GM12878 (cell line): ENCODE data around the gene CACNB3. TPM values are rescaled to one million over a fixed set of nuclear protein-coding genes. Genes with fewer than 3 reads are reported as not detected.
A peak's percentile ranks its signal among the peaks of the same experiment; 100 is the strongest.

Source experiments
- ATAC-seq: fragments of 200-7000 bp; cut with Tn5 transposase; 3 replicates; pipeline ENCODE4 v1.9.1; 2020; ENCODE audit warnings: mild to moderate bottlenecking, moderate library complexity
- BruUV-seq: library from RNA; stranded (reverse); fragments of 400-500 nt; replicated peaks from 2 replicates; lab custom pipeline; 2021; lab: Mats Ljungman, UMichigan
- CTCF ChIA-PET: fragments of 300-600 bp; sonication (Branson Sonifier 250); formaldehyde crosslinking; extraction: SDS; loops from one replicate; lab custom pipeline; 2021; ENCODE audit warnings: inconsistent platforms; lab: Yijun Ruan, JAX
- POLR2A ChIA-PET: fragments of 350-600 bp; formaldehyde crosslinking; extraction: SDS; loops from one replicate; lab custom pipeline; 2021; ENCODE audit warnings: inconsistent platforms; lab: Charles Lee
- RAD21 ChIA-PET: fragments of 300-600 bp; sonication (Branson Sonifier 250); formaldehyde crosslinking; loops from one replicate; lab custom pipeline; 2023; ENCODE audit warnings: antibody characterized with exemption; ENCODE audit not compliant: unreplicated experiment; lab: Charles Lee
- SMC1A ChIA-PET: fragments of 300-600 bp; sonication (Branson Sonifier 250); formaldehyde crosslinking; loops from one replicate; lab custom pipeline; 2023; ENCODE audit not compliant: unreplicated experiment, uncharacterized antibody; lab: Charles Lee
- DNase-seq: peaks from one replicate; pipeline ENCODE4 v3.0.0-alpha.2; 2011; ENCODE audit warnings: low read depth, low spot score
- FAIRE-seq: peaks from 3 replicates; lab custom pipeline; 2011; peaks lifted over from hg19 to GRCh38; lab: Jason Lieb, UNC
- H2AFZ ChIP-seq: 2 replicates; pipeline ENCODE4 v1.6.0; 2011; ENCODE audit warnings: low read depth, low read length, control low read depth; ENCODE audit not compliant: control insufficient read depth
- H3K27ac ChIP-seq: 2 replicates; pipeline ENCODE4 v1.5.1; 2011; ENCODE audit warnings: control low read depth; ENCODE audit not compliant: control insufficient read depth, insufficient read depth
- H3K27me3 ChIP-seq, 2 experiments: replicated peaks in 1 of 2; 2 replicates each; pipeline versions ENCODE4 v1.6.0 to v1.6.1; 2011; ENCODE audit warnings: low read length in 1 of 2; ENCODE audit not compliant: control insufficient read depth in 2 of 2, insufficient read depth in 2 of 2
- H3K36me3 ChIP-seq, 2 experiments: 2 replicates each; pipeline ENCODE4 v1.5.1; 2011; ENCODE audit warnings: low read length in 1 of 2; ENCODE audit not compliant: control insufficient read depth in 2 of 2, insufficient read depth in 2 of 2
- H3K4me1 ChIP-seq: 2 replicates; pipeline ENCODE4 v1.6.1; 2011; ENCODE audit warnings: mild to moderate bottlenecking, low read length, moderate library complexity, mixed read lengths; ENCODE audit not compliant: control insufficient read depth, insufficient read depth
- H3K4me2 ChIP-seq: 2 replicates; pipeline ENCODE4 v1.6.0; 2011; ENCODE audit warnings: control low read depth; ENCODE audit not compliant: control insufficient read depth, insufficient read depth
- H3K4me3 ChIP-seq: fragments of 200-600 bp; sonication (generic); 2 replicates; pipeline ENCODE4 v1.5.1; 2016
- H3K79me2 ChIP-seq: 2 replicates; pipeline ENCODE4 v1.6.0; 2011; ENCODE audit warnings: low read length; ENCODE audit not compliant: control insufficient read depth, insufficient read depth
- H3K9ac ChIP-seq: 2 replicates; pipeline ENCODE4 v1.8.0; 2011; ENCODE audit warnings: low read length, control low read depth, mixed read lengths; ENCODE audit not compliant: control insufficient read depth, insufficient read depth
- H3K9me3 ChIP-seq: replicated peaks from 3 replicates; pipeline ENCODE4 v1.5.1; 2011; ENCODE audit warnings: mild to moderate bottlenecking, low read length; ENCODE audit not compliant: control insufficient read depth, insufficient read depth
- H4K20me1 ChIP-seq: 2 replicates; pipeline ENCODE4 v1.6.0; 2011; ENCODE audit not compliant: control insufficient read depth, insufficient read depth
- BHLHE40 ChIP-seq, 2 experiments: fragments of 450-650 bp in 1 of 2; IDR thresholded peaks; 2 replicates each; pipeline ENCODE4 v1.6.1; 2011 to 2017; ENCODE audit warnings: low read depth in 2 of 2, borderline replicate concordance in 1 of 2, improper control_type of control experiment in 1 of 2, low read length in 1 of 2, mild to moderate bottlenecking in 1 of 2
- BMI1 ChIP-seq: fragments of 450-650 bp; IDR thresholded peaks from 2 replicates; pipeline ENCODE4 v1.6.1; 2016; ENCODE audit warnings: mild to moderate bottlenecking, moderate library complexity, borderline replicate concordance
- CHD2 ChIP-seq: IDR thresholded peaks from 2 replicates; pipeline ENCODE4 v1.6.1; 2011; ENCODE audit warnings: low read depth, low read length, improper control_type of control experiment, borderline replicate concordance
- EZH2 ChIP-seq: IDR thresholded peaks from 2 replicates; pipeline ENCODE4 v1.6.1; 2012; ENCODE audit warnings: low read depth, mild to moderate bottlenecking, control low read depth, inconsistent platforms, low read length, borderline replicate concordance; ENCODE audit not compliant: control insufficient read depth
- HDGF ChIP-seq: fragments of 450-650 bp; IDR thresholded peaks from 2 replicates; pipeline ENCODE4 v1.6.1; 2016; ENCODE audit warnings: antibody characterized with exemption
- MEF2B ChIP-seq: fragments of 450-650 bp; IDR thresholded peaks from 2 replicates; pipeline ENCODE4 v1.6.1; 2018; ENCODE audit warnings: mild to moderate bottlenecking, moderate library complexity; ENCODE audit not compliant: partially characterized antibody, poor library complexity, severe bottlenecking
- POLR2AphosphoS5 ChIP-seq: IDR thresholded peaks from 2 replicates; pipeline ENCODE4 v1.6.1; 2011; ENCODE audit warnings: mild to moderate bottlenecking, low read length, inconsistent platforms
- POU2F2 ChIP-seq: IDR thresholded peaks from 3 replicates; pipeline ENCODE4 v1.6.1; 2011; ENCODE audit warnings: low read depth, mild to moderate bottlenecking, low read length, borderline replicate concordance
- SIN3A ChIP-seq: IDR thresholded peaks from 2 replicates; pipeline ENCODE4 v1.6.1; 2012; ENCODE audit warnings: low read depth, low read length, improper control_type of control experiment
- SPI1 ChIP-seq: IDR thresholded peaks from 2 replicates; pipeline ENCODE4 v1.6.1; 2011; ENCODE audit warnings: low read depth, mild to moderate bottlenecking, low read length, moderate library complexity, borderline replicate concordance; ENCODE audit not compliant: insufficient read depth
- whole genome bisulfite sequencing: methylation state at CpG from one replicate; pipeline ENCODE4 v1.1.6; 2016; ENCODE audit warnings: low lambda C conversion rate; ENCODE audit not compliant: insufficient replicate concordance, insufficient coverage; ENCODE audit errors: missing lambda C conversion rate; 5-methylcytosine and 5-hydroxymethylcytosine counted together
- in situ Hi-C: fragments of 300-500 bp; cut with MboI; formaldehyde crosslinking; loops from 9 replicates; pipeline ENCODE4 v1.14.3; 2018; ENCODE audit warnings: mixed read lengths
- intact Hi-C: fragments of 100-400 bp; cut with micrococcal nuclease; formaldehyde crosslinking; loops from one replicate; pipeline ENCODE4 v1.14.2; 2022; ENCODE audit not compliant: unreplicated experiment
- polyA plus RNA-seq, 11 experiments: library from polyadenylated mRNA; depleted of rRNA in 4 of 11; unstranded in 6 of 11; stranded (reverse) in 5 of 11; fragments of >200 nt; fragmentation: Nextera tagmentation in 4 of 11; fragmentation: Illumina TruSeq in 1 of 11; extraction: Ambion mirVana in 4 of 11; extraction: Trizol in 1 of 11; gene quantifications; 1 replicate in 1 of 11; 2 replicates in 10 of 11; pipeline versions ENCODE4 v1.2.1 to v1.2.3, GENCODE V29; 2011 to 2016; ENCODE audit warnings: inconsistent platforms in 2 of 11, missing spikeins in 2 of 11, low read depth in 1 of 11
- total RNA-seq, 4 experiments: library from RNA; depleted of rRNA in 3 of 4; stranded (reverse); fragments of >200 nt in 3 of 4; fragmentation: Illumina TruSeq in 1 of 4; extraction: Trizol in 1 of 4; gene quantifications; 2 replicates each; pipeline versions ENCODE4 v1.2.1 to v1.2.3, GENCODE V29; 2013 to 2021
- TF ChIP-seq, protein P1 (sequence below): fragments of 150-350 bp; IDR thresholded peaks from 2 replicates; pipeline ENCODE4 v1.6.1; 2014; ENCODE audit warnings: mild to moderate bottlenecking, low read depth, low read length
- TF ChIP-seq, protein P2 (sequence below): fragments of 450-650 bp; IDR thresholded peaks from 2 replicates; pipeline ENCODE4 v1.6.1; 2017; ENCODE audit warnings: low read depth, mild to moderate bottlenecking, moderate library complexity

Gene CACNB3
- total and polyA plus RNA-seq, 10 of the 15 experiments (the other 5 are each of a cell fraction or from before 2014, with no cell fraction given): 0.78 to 5.0 (median 1.7) TPM

- 53% methylated on average over 2 of the region's 2 CpGs for WGBS
Observed at GRCh38 chr12:48856379-48856778, 38.1 kb downstream of the CACNB3 start.

DNA sequence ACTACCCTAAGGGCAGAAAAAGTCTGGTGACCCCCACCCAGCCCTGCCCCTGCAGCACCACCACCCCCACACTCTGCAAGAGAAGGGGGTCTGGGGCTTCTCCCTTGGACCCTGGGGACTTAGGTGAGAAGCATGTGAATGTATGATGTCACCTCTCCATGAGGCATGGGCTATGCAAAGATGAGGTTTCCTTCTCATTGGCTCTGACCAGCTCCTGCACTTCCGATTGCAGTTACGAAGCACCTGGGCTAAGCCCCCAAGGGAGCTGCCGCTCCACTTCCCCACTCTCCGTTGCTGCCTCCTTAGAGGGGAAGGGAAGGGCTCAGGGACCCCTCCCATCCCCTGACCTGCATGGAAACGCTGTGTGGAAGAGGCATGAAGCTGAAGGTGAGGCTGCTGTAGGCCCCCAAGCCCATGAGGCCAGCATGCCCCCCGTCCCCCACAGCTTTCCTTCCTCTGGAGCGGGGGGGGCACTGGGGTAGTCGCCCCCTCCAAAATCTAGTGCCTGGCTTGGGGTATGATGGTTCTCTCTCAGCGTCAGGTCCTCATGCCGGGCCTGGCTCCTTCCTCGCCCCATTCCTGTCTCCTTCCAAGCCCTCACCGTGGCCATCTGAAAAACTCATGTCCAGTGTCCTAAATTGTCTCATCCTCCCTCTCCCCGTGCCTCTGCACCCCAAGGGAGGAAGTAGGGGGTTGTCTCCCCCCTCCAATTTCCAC lies 39.1 kb downstream of the CACNB3 start:
- no TSS peak for BruUV-seq
- H4K20me1 ChIP-seq: no peaks in the 10 kb centered on the region
- no peak overlapping the region for H3K4me3 ChIP-seq
- no peak overlapping the region for H3K27ac ChIP-seq
- no peak overlapping the region for H3K9ac ChIP-seq
- POLR2A ChIA-PET: interaction anchor here (0.7 to 3.6 kb wide), 8 partner anchors 8 to 83 kb away, joined by 3 to 28 read pairs (median 4); partner anchors contain the start of genes FKBP11 and RND1
- 38% methylated on average over 13 of the region's 13 CpGs for WGBS
- DNase-seq: no peak
- CTCF ChIA-PET: interaction anchor here (0.9 to 9.2 kb wide), 14 partner anchors 8 to 153 kb away, joined by 3 to 135 read pairs (median 6); partner anchors contain the start of genes RND1 and WNT1
- ATAC-seq: peak; percentile 58
- RAD21 ChIA-PET: interaction anchor here (0.7 to 7.2 kb wide), 3 partner anchors 31 to 239 kb away, joined by 4 to 167 read pairs (median 4); no protein-coding TSS in a partner anchor
- no peak overlapping the region for H2AFZ ChIP-seq
- SMC1A ChIA-PET: interaction anchor here (0.6 to 2.3 kb wide), 9 partner anchors 7 to 70 kb away, joined by 3 to 24 read pairs (median 3); no protein-coding TSS in a partner anchor
- H3K9me3 ChIP-seq: no peaks in the 10 kb centered on the region
- in situ Hi-C loops: no loop called here
- no peaks in the 10 kb centered on the region for H3K27me3 ChIP-seq
- no peak overlapping the region for H3K4me2 ChIP-seq
- FAIRE-seq: no peak
- peaks cover 3% of the 10 kb centered on the region; the same call in 1 of the 2 replicates for H3K4me1 ChIP-seq
- intact Hi-C loops: no loop called here
- H3K79me2 ChIP-seq: no peaks in the 10 kb centered on the region; the same call in 1 of the 2 replicates
- H3K36me3 ChIP-seq: peaks cover 0 to 3% of the 10 kb centered on the region in 2 experiments; a peak in 2 of 4 replicates
- TF ChIP-seq POU2F2 (peak; percentile 77; the same call in 2 of the 3 replicates), BHLHE40 (IDR thresholded peaks at IDR 0.05; ENCODE audit: borderline replicate concordance in 1 of 2, low read depth in 2 of 2, low read length in 1 of 2) (peak in 1 of 2 experiments; percentile 57; a peak in 2 of 4 replicates), SIN3A (no peak), HDGF (no peak), SPI1 (peak; percentile 48; the same call in 1 of the 2 replicates), MEF2B (peak; percentile 86)
- TF ChIP-seq, protein P1, sequence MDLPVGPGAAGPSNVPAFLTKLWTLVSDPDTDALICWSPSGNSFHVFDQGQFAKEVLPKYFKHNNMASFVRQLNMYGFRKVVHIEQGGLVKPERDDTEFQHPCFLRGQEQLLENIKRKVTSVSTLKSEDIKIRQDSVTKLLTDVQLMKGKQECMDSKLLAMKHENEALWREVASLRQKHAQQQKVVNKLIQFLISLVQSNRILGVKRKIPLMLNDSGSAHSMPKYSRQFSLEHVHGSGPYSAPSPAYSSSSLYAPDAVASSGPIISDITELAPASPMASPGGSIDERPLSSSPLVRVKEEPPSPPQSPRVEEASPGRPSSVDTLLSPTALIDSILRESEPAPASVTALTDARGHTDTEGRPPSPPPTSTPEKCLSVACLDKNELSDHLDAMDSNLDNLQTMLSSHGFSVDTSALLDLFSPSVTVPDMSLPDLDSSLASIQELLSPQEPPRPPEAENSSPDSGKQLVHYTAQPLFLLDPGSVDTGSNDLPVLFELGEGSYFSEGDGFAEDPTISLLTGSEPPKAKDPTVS: no peak
- TF ChIP-seq, protein P2, sequence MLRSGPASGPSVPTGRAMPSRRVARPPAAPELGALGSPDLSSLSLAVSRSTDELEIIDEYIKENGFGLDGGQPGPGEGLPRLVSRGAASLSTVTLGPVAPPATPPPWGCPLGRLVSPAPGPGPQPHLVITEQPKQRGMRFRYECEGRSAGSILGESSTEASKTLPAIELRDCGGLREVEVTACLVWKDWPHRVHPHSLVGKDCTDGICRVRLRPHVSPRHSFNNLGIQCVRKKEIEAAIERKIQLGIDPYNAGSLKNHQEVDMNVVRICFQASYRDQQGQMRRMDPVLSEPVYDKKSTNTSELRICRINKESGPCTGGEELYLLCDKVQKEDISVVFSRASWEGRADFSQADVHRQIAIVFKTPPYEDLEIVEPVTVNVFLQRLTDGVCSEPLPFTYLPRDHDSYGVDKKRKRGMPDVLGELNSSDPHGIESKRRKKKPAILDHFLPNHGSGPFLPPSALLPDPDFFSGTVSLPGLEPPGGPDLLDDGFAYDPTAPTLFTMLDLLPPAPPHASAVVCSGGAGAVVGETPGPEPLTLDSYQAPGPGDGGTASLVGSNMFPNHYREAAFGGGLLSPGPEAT: 0 out of 2 replicates have a peak, but pooled peaks have one; percentile 26

More at GRCh38 chr12:48856379-48856778, 38.1 kb downstream of the CACNB3 start:
- Histone ChIP-seq H3K27me3 (no peaks in the 10 kb centered on the region), H3K9me3 (no peaks in the 10 kb centered on the region), H2AFZ (no peak overlapping the region), H3K4me2 (no peak overlapping the region), H3K4me3 (no peak overlapping the region), H3K79me2 (peaks cover 9% of the 10 kb centered on the region), H3K4me1 (peaks cover 3% of the 10 kb centered on the region; the same call in 1 of the 2 replicates), H3K9ac (no peak overlapping the region), H3K36me3 (no peaks in the 10 kb centered on the region; a peak in 1 of 4 replicates), H3K27ac (no peak overlapping the region), H4K20me1 (no peaks in the 10 kb centered on the region)
- no peak for TF ChIP-seq BMI1
- 0 out of 2 replicates have a peak, but pooled peaks have one; percentile 30 for TF ChIP-seq POLR2AphosphoS5
- TF ChIP-seq CHD2: no peak
- no peak for TF ChIP-seq EZH2
- no peak for DNase-seq
- in situ Hi-C loops: no loop called here
- intact Hi-C loops: no loop called here
- ATAC-seq: no peak
- ChIA-PET SMC1A (interaction anchor here (0.7 to 2.3 kb wide), 9 partner anchors 8 to 44 kb away, joined by 3 to 24 read pairs (median 3); no protein-coding TSS in a partner anchor), CTCF (interaction anchor here (1.0 to 9.2 kb wide), 11 partner anchors 9 to 232 kb away, joined by 3 to 135 read pairs (median 8); partner anchors contain the start of gene RND1), RAD21 (interaction anchor here (1.2 to 7.2 kb wide), 4 partner anchors 9 to 141 kb away, joined by 6 to 167 read pairs (median 6); partner anchors contain the start of gene RND1), POLR2A (interaction anchor here (0.6 to 3.6 kb wide), 5 partner anchors 10 to 84 kb away, joined by 3 to 28 read pairs (median 5); partner anchors contain the start of gene RND1)
- no peak for FAIRE-seq
- no TSS peak for BruUV-seq
